Activated CD8-positive, alpha-beta memory T cell treated with anti-CD3 and anti-CD28 coated beads for 24 hours (primary cell): ENCODE results near the gene GJB3.
"Not testable (repeated sequence)": the region's sequence is repeated elsewhere in the genome, so short reads cannot be mapped to it uniquely, and the experiment has no call there.

Experiments used
- DNase-seq: peaks from one replicate; pipeline ENCODE4 v3.0.0-alpha.2; 2020

The GJB3 gene

GRCh38 chr1:34781071-34781843 is at the start of gene GJB3:
TSS of gene GJB3 (plus strand) at chr1:34781214. CDS start at chr1:34784763, 3,549 bp downstream.
- no peak for DNase-seq

- not testable (repeated sequence) for DNase-seq
These were observed 48.2 kb upstream of the GJB3 start for GRCh38 chr1:34732831-34733230.

GRCh38 chr1:34736692-34737091 is 44.3 kb upstream of the GJB3 start:
- no peak for DNase-seq

GRCh38 chr1:34737236-34737635 is 43.8 kb upstream of the GJB3 start:
- not testable (repeated sequence) for DNase-seq

GRCh38 chr1:34739613-34740012 is 41.4 kb upstream of the GJB3 start:
- no peak for DNase-seq

GRCh38 chr1:34740161-34740868 is 40.7 kb upstream of the GJB3 start:
- DNase-seq, result no peak

- DNase-seq, result peak; percentile 94
These were observed 38.2 kb upstream of the GJB3 start for GRCh38 chr1:34742667-34743270.

GRCh38 chr1:34743775-34744174 is 37.2 kb upstream of the GJB3 start:
- no peak for DNase-seq

GRCh38 chr1:34744851-34745250 is 36.2 kb upstream of the GJB3 start:
- no peak for DNase-seq

GRCh38 chr1:34745666-34746065 is 35.3 kb upstream of the GJB3 start:
- no peak for DNase-seq

GRCh38 chr1:34746101-34746500 is 34.9 kb upstream of the GJB3 start:
- DNase-seq, result no peak

- no peak for DNase-seq
These were observed 34.0 kb upstream of the GJB3 start for GRCh38 chr1:34746785-34747637.

- no peak for DNase-seq
These were observed 33.4 kb upstream of the GJB3 start for GRCh38 chr1:34747638-34747941.

- no peak for DNase-seq
These were observed 31.0 kb upstream of the GJB3 start for GRCh38 chr1:34749992-34750391.

GRCh38 chr1:34750610-34751009 is 30.4 kb upstream of the GJB3 start:
- no peak for DNase-seq

- no peak for DNase-seq
These were observed 27.9 kb upstream of the GJB3 start for GRCh38 chr1:34753163-34753562.

GRCh38 chr1:34754964-34755637 is 25.9 kb upstream of the GJB3 start, which contains the start of gene GJB5:
TSS of gene GJB5 (plus strand) at chr1:34755047. CDS start at chr1:34757331, 2,284 bp downstream.
- DNase-seq, result no peak

- no peak for DNase-seq
These were observed 25.1 kb upstream of the GJB3 start for GRCh38 chr1:34755961-34756360.

- no peak for DNase-seq
These were observed 23.6 kb upstream of the GJB3 start for GRCh38 chr1:34757386-34757785.

- no peak for DNase-seq
These were observed 22.3 kb upstream of the GJB3 start for GRCh38 chr1:34758751-34759150.

- no peak for DNase-seq
These were observed 21.3 kb upstream of the GJB3 start, which contains the start of gene GJB4 for GRCh38 chr1:34759503-34760357. TSS of gene GJB4 (plus strand) at chr1:34759740. CDS start at chr1:34761255, 1,515 bp downstream.
